OCI-LY1 (cell line): Measurements from ENCODE around the gene RAB40B.

Experiments used
- H2AFZ ChIP-seq: fragments of 200-600 bp; sonication (generic), shearing (Covaris generic); 2 replicates; pipeline ENCODE4 v1.6.0; 2014; ENCODE audit warnings: antibody characterized with exemption, mild to moderate bottlenecking, low read length
- H3F3A ChIP-seq: fragments of 200-600 bp; sonication (generic), shearing (Covaris generic); 2 replicates; pipeline ENCODE4 v1.6.0; 2014; ENCODE audit warnings: mild to moderate bottlenecking, antibody characterized with exemption, low read length, moderate library complexity; ENCODE audit not compliant: insufficient read depth
- H3K27ac ChIP-seq: fragments of 200-600 bp; sonication (generic); 2 replicates; pipeline ENCODE4 v1.5.1; 2014; ENCODE audit warnings: low read length, mixed run types, mild to moderate bottlenecking, low read depth; ENCODE audit not compliant: poor library complexity, severe bottlenecking
- H3K27me3 ChIP-seq: fragments of 200-600 bp; sonication (generic); 2 replicates; pipeline ENCODE4 v1.6.0; 2014; ENCODE audit warnings: antibody characterized with exemption, mild to moderate bottlenecking, low read length, moderate library complexity; ENCODE audit not compliant: insufficient read depth
- H3K36me3 ChIP-seq: fragments of 200-600 bp; sonication (generic); 2 replicates; pipeline ENCODE4 v1.6.1; 2014; ENCODE audit warnings: mild to moderate bottlenecking, antibody characterized with exemption, low read length, moderate library complexity, mixed read lengths; ENCODE audit not compliant: insufficient read depth
- H3K4me1 ChIP-seq: fragments of 200-600 bp; sonication (generic); 2 replicates; pipeline ENCODE4 v1.5.1; 2014; ENCODE audit warnings: mild to moderate bottlenecking, low read length, moderate library complexity; ENCODE audit not compliant: insufficient read depth, severe bottlenecking
- H3K4me2 ChIP-seq: fragments of 200-600 bp; sonication (generic), shearing (Covaris generic); 2 replicates; pipeline ENCODE4 v1.6.1; 2014; ENCODE audit warnings: low read length
- H3K4me3 ChIP-seq: fragments of 200-600 bp; sonication (generic); 2 replicates; pipeline ENCODE4 v1.5.1; 2014; ENCODE audit warnings: low read length, low read depth, mild to moderate bottlenecking, mixed read lengths; ENCODE audit not compliant: poor library complexity, severe bottlenecking
- H3K79me2 ChIP-seq: fragments of 200-600 bp; shearing (Covaris generic); 2 replicates; pipeline ENCODE4 v1.6.1; 2016; ENCODE audit warnings: mixed run types, low read length, mixed read lengths; ENCODE audit not compliant: insufficient read depth
- H3K9ac ChIP-seq: fragments of 200-600 bp; sonication (generic), shearing (Covaris generic); 2 replicates; pipeline ENCODE4 v1.6.1; 2014; ENCODE audit warnings: mild to moderate bottlenecking, low read length, mixed read lengths
- H3K9me2 ChIP-seq: fragments of 200-600 bp; sonication (generic), shearing (Covaris generic); 2 replicates; pipeline ENCODE4 v1.6.1; 2014; ENCODE audit warnings: low read depth, mild to moderate bottlenecking, low read length, mixed read lengths
- H3K9me3 ChIP-seq: fragments of 200-600 bp; shearing (Covaris generic); 2 replicates; pipeline ENCODE4 v1.6.1; 2014; ENCODE audit warnings: low read length, mixed read lengths
- H4K20me1 ChIP-seq: fragments of 200-600 bp; sonication (generic), shearing (Covaris generic); 2 replicates; pipeline ENCODE4 v1.6.0; 2016; ENCODE audit warnings: mild to moderate bottlenecking, low read length; ENCODE audit not compliant: insufficient read depth
- EZH2 ChIP-seq: fragments of 200-600 bp; sonication (generic), shearing (Covaris generic); IDR thresholded peaks from 2 replicates; pipeline ENCODE4 v1.8.0; 2017; ENCODE audit warnings: borderline replicate concordance, mixed run types, mild to moderate bottlenecking, antibody characterized with exemption, low read length, moderate library complexity, mixed read lengths
- TF ChIP-seq, protein P1 (sequence below): fragments of 200-600 bp; sonication (generic), shearing (Covaris generic); IDR thresholded peaks from 2 replicates; pipeline ENCODE4 v1.5.1; 2017; ENCODE audit warnings: mild to moderate bottlenecking, antibody characterized with exemption, low read length, moderate library complexity, mixed read lengths

The RAB40B gene

DNA sequence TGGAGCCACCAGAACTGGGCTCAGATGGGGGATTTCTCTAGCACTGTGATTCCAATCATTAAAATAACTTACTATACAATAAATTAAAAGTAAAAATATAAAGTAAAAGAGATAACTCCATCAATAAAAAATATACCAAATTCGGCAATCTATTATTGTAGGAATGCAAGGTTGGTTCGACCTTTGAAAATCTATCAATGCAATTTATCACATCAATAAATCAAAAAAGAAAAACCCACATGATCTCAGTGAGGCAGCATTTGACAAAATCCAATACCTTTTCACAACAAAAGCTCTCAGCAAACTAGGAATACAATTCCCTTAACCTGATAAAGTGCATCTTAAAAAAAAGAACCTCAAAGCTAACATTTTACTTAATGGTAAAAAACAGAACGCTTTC, 17.0 kb downstream of the RAB40B start:
- Histone ChIP-seq H4K20me1 (no peaks in the 10 kb centered on the region), H3F3A (no peaks in the 10 kb centered on the region), H3K9ac (no peak overlapping the region), H3K36me3 (no peaks in the 10 kb centered on the region), H3K9me2 (no peaks in the 10 kb centered on the region), H3K4me1 (peaks cover 14% of the 10 kb centered on the region), H3K9me3 (0 out of 2 replicates have a peak, but pooled peaks cover 7% of the 10 kb centered on the region), H3K79me2 (no peaks in the 10 kb centered on the region), H3K4me3 (no peak overlapping the region), H2AFZ (no peak overlapping the region), H3K27ac (no peak overlapping the region), H3K4me2 (no peak overlapping the region), H3K27me3 (no peaks in the 10 kb centered on the region)
- no peak for TF ChIP-seq EZH2
- TF ChIP-seq, protein P1, sequence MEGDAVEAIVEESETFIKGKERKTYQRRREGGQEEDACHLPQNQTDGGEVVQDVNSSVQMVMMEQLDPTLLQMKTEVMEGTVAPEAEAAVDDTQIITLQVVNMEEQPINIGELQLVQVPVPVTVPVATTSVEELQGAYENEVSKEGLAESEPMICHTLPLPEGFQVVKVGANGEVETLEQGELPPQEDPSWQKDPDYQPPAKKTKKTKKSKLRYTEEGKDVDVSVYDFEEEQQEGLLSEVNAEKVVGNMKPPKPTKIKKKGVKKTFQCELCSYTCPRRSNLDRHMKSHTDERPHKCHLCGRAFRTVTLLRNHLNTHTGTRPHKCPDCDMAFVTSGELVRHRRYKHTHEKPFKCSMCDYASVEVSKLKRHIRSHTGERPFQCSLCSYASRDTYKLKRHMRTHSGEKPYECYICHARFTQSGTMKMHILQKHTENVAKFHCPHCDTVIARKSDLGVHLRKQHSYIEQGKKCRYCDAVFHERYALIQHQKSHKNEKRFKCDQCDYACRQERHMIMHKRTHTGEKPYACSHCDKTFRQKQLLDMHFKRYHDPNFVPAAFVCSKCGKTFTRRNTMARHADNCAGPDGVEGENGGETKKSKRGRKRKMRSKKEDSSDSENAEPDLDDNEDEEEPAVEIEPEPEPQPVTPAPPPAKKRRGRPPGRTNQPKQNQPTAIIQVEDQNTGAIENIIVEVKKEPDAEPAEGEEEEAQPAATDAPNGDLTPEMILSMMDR = no peak

DNA sequence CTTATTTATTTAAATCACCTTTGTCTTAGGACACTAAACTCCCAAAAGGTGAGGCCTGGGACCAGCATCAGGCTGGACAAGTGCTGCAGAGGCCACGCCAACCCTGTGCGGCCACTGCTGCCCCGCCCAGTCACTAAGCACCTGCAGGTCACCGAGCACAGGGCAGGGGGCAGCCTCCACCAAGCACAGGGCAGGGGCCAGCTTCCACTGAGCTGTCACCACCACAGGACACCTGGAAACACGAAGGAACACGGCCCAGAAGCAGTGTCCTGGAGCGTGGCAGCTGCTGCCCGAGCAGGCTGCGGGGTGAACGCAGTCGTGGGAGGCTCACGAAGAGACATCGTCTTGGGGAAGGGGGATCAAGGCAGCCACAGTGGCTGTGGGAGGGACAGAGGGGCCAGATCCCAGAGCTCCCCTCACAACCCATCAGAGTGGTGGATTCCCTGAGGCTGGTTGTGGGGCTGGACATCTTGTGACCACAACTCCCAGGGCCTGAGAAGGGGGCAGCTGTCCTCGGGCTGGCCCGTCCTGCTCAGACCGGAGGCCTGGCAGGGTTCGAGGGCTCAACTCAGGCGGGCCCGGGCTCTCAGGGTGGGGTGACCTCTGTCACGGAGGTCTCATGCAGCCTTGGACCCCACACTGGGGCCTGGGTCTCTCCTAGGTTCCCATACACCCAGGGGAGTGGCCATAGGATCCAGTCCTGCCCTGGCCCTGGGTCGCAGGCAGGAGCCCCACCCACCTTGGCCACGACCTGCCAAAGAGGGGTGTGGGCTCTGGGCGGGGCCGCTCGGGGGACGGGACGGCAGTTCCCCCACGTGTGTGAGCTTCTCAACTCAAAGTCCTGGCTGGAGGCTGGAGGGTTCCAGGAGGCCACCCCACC, 18.7 kb downstream of the RAB40B start:
- Histone ChIP-seq H3F3A (no peaks in the 10 kb centered on the region), H3K79me2 (no peaks in the 10 kb centered on the region), H3K9ac (no peak overlapping the region), H3K4me3 (no peak overlapping the region), H3K27ac (no peak overlapping the region), H3K9me2 (no peaks in the 10 kb centered on the region), H3K9me3 (0 out of 2 replicates have a peak, but pooled peaks cover 7% of the 10 kb centered on the region), H3K36me3 (no peaks in the 10 kb centered on the region), H3K27me3 (no peaks in the 10 kb centered on the region), H2AFZ (no peak overlapping the region), H3K4me1 (peaks cover 14% of the 10 kb centered on the region), H4K20me1 (no peaks in the 10 kb centered on the region), H3K4me2 (no peak overlapping the region)
- no peak for TF ChIP-seq EZH2
- TF ChIP-seq, protein P1 = no peak

DNA sequence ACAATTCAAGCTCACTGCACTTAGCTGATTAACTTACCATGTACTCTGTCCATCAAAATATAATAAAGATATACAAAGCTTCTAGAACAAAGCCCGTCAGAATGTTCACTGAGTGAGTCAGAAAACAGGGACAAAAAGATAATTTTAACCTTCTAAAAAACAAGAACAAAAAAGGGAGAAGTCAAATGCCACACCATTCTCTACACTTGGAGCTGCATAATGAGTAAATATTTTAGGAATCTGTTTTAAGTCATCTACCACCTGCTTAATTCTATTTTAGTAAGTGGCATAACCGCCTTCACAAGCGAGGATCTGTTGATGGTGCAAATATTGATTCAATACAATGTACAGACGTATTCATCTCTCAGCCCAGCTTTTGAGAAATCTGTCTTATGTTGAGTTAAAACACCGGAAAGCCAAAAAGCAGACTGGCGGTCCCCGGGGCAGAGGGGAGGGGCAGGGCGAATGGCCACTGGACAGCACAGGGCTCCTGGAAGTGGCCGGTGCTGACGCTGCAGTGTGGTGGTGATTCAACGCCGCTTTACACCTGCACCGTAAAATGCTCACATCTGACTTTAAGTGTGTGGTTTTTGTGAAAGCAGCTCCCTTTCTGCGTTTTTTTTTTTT, 20.1 kb downstream of the RAB40B start:
- peak overlapping the region; percentile 36 for H3K4me3 ChIP-seq

More for the DNA sequence above, 20.1 kb downstream of the RAB40B start:
- Histone ChIP-seq H3K36me3 (no peaks in the 10 kb centered on the region; the same call in 1 of the 2 replicates), H2AFZ (no peak overlapping the region), H3K4me1 (peaks cover 14% of the 10 kb centered on the region), H3K9me3 (0 out of 2 replicates have a peak, but pooled peaks cover 7% of the 10 kb centered on the region), H3K27ac (no peak overlapping the region), H3F3A (no peaks in the 10 kb centered on the region), H3K9ac (peak overlapping the region; percentile 14; the same call in 1 of the 2 replicates), H3K9me2 (no peaks in the 10 kb centered on the region), H4K20me1 (no peaks in the 10 kb centered on the region), H3K27me3 (no peaks in the 10 kb centered on the region), H3K4me2 (peak overlapping the region; percentile 65), H3K79me2 (no peaks in the 10 kb centered on the region)
- no peak for TF ChIP-seq EZH2
- TF ChIP-seq, protein P1 = no peak
